Right forelimb (tissue), 1 donor: ENCODE measurements around the gene JMJD1C.
A peak's percentile ranks its signal among the peaks of the same experiment; 100 is the strongest.

Experiments used
- DNase-seq: peaks from one replicate; pipeline ENCODE4 v3.0.0-alpha.2; 2018

The JMJD1C gene

DNA sequence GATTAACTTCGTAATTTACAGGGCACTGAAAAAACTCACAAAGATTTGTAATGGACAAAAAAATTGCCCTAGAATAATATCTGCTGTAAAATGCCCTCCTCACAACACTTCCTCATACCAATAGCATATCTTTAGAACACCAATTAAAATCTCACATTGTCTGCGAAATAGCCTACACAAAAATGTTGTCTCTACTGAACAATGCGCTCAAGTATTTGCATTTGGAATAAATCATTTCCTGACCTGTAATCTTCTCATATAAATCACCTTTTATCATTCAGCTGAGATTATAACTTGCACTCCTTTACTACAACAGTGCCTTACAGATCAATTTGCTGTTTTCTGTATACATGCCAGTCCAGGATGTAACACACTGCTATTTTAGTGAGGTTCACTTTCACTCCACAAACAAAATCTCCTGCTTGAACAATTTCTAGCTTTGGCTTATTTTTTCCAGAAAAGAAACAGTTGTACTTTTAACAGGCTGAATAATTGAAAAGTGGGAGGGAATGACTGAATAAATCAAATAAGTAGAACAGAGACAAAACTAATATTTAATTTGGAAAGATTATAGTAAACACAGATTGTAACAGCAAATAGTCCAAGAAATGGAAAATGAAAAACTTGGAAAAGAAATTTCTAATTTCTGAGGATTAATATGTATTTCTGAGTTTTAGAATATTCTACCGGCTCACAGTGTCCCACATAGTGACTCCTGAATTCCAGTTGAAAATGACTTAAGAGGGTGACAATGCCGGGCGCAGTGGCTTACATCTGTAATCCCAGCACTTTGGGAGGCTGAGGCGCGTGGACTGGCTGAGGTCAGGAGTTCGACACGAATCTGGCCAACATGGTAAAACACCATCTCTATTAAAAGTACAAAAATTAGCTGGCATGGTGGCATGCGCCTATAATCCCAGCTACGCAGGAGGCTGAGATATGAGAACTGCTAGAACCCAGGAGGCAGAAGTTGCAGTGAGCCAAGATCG lies 30.6 kb downstream of the JMJD1C start:
- DNase-seq, result no peak

DNA sequence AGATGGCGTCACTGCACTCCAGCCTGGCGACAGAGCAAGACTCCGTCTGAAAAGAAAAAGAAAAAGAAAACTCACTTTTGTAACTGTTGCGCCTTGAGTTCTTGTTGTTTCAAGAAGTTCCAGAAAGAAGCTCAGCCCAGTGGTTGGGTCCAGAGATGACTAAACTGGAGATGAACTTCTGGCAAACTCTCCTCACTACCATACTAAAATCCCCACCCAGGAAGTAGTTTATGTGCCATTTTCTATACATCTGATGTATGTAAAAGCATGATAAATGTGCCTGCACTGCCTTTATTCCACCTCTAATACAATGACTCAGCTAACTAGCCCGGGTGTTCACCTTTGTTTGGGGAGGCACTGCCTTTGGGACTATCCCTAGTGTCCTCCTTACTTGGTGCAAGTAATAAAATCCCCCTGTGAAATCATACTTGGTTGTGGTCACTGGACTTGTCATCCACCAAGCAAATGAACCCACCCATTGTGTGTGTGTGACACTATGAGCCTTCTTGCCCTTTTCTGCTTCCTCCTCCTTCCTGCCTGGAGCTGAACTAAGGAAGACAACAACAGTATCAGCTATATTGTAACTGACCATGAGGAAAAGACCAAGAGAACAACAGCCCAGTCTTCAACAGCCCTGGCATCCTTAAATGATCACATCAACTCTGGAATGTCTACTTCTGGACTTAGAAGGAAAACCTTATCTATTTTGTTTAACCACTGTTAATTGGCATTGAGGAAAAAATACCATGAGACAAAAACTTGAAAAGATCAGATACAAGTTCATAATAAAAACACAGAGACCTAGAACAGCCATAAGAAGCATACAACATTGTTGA lies 33.6 kb downstream of the JMJD1C start:
- DNase-seq, result no peak

DNA sequence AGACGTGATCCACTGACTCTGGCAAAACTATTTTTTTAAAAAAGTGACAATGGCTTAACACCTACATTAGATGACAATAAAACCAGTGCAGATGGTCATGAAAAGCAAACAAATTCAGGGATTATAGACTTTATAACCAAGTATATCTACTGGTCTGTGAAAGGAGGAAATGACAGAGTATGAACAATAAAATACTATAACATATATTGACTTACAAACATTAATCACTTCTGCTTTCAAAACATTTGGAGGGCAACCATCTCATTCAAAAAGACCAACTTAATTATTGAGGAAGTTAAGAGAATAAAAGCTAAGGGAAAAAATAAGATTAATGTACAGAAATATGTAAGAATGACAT lies 34.8 kb downstream of the JMJD1C start:
- no peak for DNase-seq

DNA sequence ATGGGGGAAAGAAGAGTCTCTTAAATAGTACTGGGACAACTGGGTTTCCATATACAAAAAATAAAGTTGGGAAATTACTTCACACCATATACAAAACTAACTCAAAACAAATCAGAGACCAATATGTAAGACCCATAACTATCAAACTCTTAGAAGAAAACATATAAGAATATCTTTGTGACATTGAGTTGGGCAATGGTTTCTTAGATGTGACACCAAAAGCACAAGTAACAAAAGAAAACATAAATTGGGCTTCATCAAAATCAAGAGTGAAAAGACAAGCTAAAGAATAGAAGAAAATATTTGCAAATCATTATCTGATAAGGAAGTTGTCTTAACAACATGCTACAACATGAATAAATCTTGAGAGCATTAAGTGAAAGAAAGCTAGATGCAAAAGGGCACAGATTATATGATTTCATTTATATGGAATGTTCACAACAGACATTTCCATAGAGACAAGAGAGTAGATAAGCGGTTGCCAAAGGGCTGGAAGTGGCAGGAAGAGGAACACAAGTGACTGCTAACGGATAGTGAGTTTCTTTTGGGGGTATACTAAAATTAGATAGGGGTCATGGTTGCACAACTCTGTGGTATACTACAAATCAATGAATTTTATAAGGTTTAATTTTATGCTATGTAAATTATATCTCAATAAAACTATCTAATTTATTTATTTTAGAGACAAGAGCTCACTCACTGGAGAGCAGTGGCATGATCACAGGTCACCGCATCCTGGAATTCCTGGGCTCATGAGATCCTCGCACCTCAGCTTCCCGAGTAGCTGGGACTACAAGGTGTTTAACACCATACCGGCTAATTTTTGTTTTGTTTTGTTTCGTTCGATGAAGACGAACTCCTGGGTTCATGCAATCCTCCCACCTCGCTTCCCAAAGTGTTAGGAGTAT lies 35.4 kb downstream of the JMJD1C start:
- DNase-seq, result no peak

DNA sequence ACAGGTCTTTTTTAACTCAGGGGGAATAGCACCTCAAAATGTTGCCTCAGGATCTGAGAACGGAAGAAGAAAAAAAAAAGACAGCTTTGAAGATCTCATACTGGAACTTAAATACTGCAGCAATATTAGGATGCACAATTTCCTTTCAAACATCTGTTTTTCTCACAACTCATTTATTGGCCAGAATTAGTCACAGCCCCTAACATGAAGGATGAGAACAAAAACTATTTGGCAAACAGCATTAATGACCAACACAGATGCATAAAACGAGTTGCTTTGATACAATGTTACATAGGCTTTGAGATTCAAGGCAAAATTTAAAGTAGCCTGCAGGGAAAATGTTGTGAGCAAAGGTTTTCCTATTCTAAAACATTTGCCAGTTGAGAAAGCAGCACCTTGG lies 36.5 kb downstream of the JMJD1C start:
- DNase-seq, result no peak

DNA sequence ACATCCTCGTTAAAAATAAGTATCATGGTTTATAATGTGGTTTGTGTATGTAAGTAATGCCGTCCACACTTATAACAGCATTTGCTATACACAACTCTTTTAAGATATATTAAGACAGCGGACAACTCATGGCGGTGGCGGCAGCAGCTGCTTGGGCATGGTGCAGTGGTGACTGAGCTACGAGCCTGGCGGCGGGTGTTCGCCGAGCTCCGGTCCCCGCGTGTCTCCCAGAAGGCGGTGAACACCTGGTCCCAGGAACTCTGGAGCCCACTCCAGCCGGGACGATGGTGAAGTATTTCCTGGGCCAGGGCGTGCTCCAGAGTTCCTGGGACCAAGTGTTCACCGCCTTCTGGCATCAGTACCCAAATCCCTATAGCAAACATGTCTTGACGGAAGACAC lies 38.8 kb downstream of the JMJD1C start:
- DNase-seq, result no peak

DNA sequence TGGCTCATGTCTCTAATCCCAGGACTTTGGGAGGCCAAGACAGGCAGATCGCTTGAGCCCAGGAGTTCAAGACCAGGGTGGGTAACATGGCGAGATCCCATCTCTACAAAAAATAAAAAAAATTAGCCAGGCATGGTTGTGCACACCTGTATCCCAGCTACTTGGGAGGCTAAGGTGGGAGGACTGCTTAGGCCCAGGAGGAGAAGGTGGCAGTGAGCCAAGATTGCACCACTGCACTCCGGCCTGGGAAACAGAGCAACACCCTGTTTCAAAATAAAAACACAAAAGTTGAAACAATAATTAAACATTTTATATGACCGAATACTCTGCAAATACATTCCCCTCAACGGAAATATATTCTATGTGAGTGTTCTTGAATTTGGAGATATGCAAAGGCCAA lies 40.3 kb downstream of the JMJD1C start:
- DNase-seq, result no peak

DNA sequence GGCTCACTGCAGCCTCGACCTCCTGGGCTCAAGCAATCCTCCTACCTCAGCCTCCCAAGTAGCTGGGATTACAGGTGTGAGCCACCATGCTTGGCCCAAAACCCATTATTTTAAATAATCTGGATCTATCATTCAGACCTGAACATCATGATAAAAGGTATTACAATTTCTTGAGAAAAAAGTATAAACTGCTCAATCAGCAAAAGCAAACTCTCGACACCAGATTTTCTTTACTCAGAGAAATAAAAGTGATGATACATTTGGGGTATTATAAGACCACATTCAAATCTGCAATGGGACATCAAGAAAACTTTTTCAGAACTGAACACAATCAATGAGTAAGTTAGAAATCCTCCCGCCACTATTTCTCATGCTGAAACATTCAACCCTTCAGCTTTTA lies 41.2 kb downstream of the JMJD1C start:
- DNase-seq, result no peak

DNA sequence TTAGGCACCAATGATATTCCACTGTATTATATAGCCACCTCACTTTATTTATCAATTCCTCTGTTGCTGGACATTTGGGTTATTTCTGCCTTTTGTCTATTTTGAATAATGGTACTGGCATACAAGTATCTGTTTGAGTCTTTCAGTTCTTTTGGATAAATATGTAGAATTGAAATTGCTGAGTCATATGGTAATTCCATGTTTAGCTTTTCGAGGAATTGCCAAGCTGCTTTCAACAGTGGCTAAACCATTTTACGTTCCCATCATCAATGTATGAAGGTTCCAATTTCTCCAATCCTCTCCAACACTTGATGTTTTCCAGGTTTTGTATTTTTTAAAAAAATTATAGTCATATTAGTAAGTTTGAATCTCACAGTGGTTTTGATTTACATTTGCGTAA lies 42.3 kb downstream of the JMJD1C start:
- DNase-seq, result no peak

DNA sequence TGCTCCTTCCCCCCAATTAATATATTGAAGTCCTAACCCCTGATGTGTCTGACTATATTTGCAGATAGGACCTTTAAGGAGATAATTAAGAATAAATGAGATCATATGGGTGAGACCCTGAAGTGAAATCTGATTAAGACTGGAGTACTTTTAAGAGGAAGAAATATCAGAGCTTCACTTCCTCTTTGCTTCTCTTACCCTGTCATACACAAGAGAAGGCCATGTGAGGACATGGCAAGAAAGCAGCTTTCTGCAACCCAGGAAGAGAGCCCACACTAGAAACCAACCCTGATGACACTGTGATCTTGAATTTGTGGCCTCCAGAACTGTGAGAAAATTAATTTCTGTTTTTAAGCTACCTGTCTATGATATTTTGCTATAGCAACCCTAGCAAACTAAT lies 44.2 kb downstream of the JMJD1C start:
- no peak for DNase-seq

DNA sequence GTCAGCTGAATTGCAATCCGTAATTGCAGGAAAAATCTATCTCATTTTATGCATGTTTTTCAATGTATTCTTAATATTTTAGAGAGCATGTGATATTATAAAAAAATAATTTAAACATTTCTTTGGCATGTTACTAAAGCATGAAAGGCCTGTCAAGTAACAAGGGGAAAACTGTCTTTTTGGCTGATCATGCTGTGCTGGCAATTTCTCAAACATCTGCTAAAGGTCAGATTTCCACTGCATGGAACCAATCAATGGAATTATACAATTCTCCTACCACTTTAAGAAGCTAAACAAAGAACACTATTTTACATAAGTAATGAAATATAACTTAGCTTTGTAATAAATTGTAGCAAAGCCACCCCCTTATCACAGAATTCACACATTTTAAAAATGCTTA lies 49.4 kb downstream of the JMJD1C start:
- DNase-seq, result peak; percentile 60

DNA sequence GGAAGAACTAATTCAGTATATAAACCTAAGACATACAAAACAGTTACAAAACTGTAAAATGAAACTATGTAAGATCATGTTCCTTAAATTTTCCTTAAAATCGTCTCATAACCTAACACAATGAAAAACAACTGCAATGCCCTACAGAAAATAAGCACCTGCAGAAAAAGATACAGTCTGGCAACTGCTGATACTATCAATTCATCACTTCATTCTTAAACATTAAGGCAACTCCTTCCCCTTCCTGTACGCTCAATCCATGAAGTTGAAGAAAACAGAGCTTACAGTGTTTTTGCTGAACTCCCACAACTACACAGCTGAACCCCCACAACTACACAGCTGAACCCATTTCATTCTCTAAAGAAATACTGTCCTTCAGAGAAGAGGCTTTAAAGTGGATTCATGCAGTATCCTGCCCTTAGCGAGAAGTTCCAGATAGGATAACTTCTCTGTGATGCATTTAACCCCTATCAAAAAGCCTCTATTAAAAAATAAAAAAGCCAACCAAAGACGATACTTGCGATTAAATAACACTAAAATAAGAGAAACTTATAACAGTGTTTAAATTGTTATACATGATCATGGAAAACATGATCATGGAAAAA lies 50.0 kb downstream of the JMJD1C start:
- DNase-seq, result no peak

DNA sequence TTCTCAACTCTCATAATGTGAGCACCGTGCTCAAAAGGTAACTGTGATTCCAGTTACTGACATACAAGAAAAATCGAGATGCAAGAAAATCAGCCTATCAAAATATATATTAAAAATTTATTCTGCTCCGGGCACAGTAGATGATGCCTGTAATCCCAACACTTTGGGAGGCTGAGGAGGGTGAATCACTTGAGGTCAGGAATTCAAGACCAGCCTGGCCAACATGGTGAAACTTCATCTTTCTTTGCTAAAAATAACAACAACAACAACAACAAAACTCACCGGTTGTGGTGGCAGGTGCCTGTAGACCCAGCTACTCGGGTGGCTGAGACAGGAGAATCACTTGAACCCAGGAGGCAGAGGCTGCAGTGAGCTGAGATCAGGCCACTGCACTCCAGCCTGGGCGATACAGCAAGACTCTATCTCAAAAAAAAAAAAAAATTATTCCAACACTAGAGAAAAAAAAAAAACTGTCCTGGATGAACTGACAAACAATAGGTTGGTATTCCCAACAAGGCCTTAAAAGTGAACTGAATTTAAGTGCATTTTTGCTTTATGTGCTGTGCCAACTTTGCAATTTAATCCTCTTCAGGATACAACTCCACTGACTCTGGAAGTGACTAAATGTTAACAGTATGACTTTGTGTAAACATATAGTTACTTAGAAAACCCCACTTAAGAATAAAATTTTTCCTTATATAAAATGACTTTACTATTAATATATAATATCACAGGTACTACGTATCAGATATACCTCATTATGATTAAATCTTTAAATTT lies 51.1 kb downstream of the JMJD1C start:
- no peak for DNase-seq

DNA sequence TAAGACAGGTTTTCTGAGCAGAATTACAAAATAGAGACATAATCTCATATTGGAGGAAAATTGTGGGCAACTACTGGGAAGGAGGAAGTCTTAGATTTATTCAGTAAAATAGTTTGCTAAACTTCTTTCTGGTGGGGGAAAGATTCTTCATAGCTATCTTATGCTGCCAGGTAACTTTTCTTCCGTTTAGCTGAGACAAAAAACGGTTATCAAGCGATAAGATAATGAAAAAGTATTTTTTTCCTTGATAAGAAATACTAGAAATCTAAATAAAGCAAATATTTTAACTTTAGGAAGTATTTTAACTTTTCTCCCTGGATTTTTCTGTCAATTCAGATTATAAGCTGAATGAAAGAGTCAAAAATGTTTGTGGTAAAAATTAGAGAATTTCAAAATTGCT lies 52.3 kb downstream of the JMJD1C start:
- DNase-seq, result no peak

DNA sequence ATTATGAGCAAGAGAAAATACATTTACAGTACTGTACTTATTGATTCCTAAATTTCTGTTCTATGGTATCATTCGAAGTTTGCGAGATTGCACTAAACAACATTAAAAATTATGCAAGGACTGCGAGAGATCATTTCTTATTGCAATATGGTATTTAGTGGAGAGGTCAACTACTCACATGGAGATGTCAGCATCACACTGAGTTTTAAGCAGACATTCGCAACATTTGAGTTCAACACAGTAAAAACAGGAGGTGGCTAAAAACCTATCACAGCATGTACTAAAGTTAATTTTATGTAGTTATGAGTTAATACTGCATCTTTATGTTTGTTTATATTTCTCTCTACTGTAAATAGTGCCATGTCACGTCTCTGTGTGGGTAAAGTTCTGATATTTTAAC lies 53.5 kb downstream of the JMJD1C start:
- DNase-seq, result no peak

DNA sequence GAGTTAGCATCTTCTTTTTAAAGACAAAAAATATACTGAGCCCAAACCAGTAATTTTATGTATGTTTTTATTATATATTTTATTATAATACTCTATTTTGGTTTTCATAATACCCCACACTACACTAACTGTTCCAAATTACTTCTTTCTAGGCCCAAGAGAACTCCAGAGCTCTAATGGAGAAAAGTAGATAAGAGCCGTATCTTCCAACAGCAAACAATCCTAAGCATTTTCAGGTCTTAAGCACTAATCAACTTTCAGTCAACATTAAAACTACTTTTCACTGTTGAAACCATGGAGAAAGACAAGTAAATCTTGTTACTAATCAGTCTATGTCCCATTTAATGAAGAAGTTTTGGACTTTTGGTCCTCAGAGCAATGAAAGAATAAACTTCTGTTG lies 55.1 kb downstream of the JMJD1C start:
- no peak for DNase-seq

DNA sequence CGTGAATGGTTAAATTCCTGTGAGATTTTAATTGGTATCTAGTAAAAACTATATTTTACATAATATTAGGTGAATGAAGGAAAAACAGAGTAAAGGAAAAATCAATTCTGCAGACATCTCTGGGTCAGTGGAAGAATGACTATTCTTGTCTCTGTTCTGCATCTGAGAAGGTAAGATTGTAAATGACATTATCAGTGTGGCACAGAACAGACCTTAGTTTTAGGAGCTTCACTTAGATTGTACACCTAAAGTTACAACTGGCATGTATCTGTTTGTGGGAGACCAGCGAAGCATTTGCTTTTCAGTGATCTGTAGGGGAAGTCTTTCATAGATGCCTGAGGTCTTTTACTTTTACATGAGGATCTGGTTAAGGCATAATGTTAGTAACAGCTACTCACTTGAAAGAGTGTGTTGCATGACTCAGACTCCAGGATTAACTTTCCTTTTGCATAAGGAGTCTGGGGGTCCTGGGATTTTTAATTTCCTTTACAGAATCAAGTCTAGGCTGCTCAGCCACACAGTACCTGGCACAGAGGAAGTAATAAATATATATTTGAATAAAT lies 56.2 kb downstream of the JMJD1C start:
- DNase-seq, result no peak

DNA sequence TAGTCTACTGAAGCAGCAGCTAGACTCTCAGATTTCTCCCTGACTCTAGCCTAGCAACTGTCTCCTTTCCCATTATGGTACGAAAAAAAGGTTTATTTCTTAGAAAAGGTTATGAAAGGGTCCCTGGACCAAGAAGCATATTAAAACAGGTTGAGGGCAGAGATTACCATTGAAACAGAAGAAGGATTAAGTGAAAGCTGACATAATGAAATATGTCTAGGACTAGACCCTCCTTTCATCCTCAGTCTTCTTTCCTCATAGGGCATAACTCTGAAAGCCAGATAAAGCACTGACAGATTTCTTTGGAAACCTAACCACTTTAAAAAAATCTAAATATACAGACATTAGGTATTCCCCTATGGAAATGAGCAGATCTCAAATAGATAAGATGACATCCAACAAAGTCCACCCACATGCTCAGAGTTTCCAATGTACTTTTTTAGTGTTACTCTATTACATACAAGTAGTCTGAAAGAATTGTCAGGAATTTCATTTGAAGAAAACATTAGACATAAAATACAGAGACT lies 58.6 kb downstream of the JMJD1C start:
- DNase-seq, result no peak

DNA sequence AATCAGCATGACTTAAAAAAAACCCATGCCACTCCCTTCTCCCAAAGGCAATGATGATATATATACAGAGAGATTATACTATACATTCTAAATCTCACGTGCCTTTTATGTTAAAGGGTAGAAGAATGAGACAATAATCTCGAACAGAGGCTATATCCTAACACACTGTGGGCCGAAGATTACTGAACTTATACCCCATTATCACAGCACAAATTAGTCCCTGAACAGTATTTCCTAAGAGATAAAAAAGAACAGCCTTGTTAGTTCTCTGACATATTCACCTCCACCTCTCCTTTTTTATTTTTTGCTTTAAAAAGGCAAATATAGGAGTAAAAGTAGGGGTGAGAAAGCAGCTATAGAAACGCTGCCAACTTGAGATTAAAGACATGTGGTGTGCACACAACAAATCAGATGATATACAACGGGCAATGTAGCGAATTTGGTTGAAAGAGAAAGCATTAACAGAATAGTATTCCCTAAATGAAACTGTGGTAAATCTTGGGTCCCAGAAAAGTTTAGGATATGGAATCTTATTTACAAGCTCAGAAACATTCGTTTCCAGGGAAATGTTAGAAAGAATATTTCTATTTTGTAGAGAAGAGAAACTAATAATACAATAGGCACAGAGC lies 69.5 kb downstream of the JMJD1C start:
- DNase-seq, result no peak

DNA sequence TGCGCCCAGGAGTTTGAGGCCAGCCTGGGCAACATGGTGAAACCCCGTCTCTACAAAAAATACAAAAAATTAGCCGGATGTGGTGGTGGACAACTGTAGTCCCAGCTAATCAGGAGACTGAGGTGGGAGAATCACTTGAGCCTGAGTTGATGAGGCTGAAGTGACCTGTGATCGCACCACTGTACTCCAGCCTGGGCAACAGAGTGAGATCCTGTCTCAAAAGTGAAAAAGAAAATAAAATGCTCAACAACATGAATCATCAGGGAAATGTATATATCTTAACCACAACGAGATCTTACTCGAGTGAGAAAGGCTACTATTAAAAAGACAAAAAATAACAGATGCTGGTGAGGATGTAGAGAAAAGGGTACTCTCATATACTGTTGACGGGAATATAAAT lies 72.7 kb downstream of the JMJD1C start:
- DNase-seq, result no peak

DNA sequence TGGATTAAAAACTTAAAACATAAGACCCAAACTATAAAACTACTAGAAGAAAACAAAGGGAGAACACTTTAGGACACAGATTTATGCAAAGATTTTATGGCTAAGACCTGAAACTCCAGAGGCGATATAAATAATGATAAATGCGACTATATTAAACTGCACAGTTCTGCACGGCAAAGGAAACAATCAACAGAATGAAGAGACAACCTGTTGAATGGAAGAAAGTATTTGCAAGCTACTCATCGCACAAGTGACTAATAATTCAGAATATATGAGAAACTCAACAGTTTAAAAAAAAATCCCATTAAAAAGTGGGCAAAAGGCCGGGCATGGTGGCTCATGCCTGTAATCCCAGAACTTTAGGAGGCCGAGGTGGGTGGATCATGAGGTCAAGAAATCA lies 73.6 kb downstream of the JMJD1C start:
- DNase-seq, result no peak
